Dermis lymphatic vessel endothelial cell (primary cell): Measurements from ENCODE around the gene OR5M10. TPM values are rescaled to one million over a fixed set of nuclear protein-coding genes. Genes with fewer than 3 reads are reported as not detected.

ENCODE experiments used
- total RNA-seq: library from RNA; depleted of rRNA; stranded (reverse); fragments of >200 nt; gene quantifications from 2 replicates; pipeline ENCODE4 v1.2.1, GENCODE V29; 2014

Gene OR5M10
- total RNA-seq = not detected in 2 replicates

GRCh38 chr11:56577621-56578020 is at the start of gene OR5M10:
Gene OR5M10 (minus strand): TSS chr11:56577721. CDS start chr11:56577721, 0 bp downstream.

GRCh38 chr11:56543157-56543556 is 34.4 kb downstream of the OR5M10 start, which contains the start of gene OR5M11:
Gene OR5M11 (minus strand): TSS chr11:56543257. CDS start chr11:56543257, 0 bp downstream.

Other genes with a start within 250 kb of the OR5M10 start
- not detected in 2 replicates for gene OR8K1, start 231.7 kb downstream of the OR5M10 start, total RNA-seq
- gene OR8J1, start 223.4 kb downstream of the OR5M10 start, total RNA-seq = not detected in 2 replicates
- gene OR8U1, start 202.1 kb downstream of the OR5M10 start, total RNA-seq = not detected in 2 replicates
- not detected in 2 replicates for gene OR5AL1, start 165.0 kb downstream of the OR5M10 start, total RNA-seq
- gene OR5M3, start 104.4 kb downstream of the OR5M10 start, total RNA-seq = not detected in 2 replicates
- gene OR5M8, start 86.4 kb downstream of the OR5M10 start, total RNA-seq = not detected in 2 replicates
- not detected in 2 replicates for gene OR5M11, start 34.5 kb downstream of the OR5M10 start, total RNA-seq
- not detected in 2 replicates for gene OR5M1, start 37.2 kb upstream of the OR5M10 start, total RNA-seq
- gene OR5AP2, start 64.7 kb upstream of the OR5M10 start, total RNA-seq = not detected in 2 replicates
- gene OR5AR1, start 86.0 kb upstream of the OR5M10 start, total RNA-seq = not detected in 2 replicates
- not detected in 2 replicates for gene OR9G1, start 121.4 kb upstream of the OR5M10 start, total RNA-seq
- not detected in 2 replicates for gene OR9G4, start 171.0 kb upstream of the OR5M10 start, total RNA-seq